A673 (cell line): ENCODE data around the gene TBC1D5.

Source experiments
- EZH2 ChIP-seq: fragments of 200-600 bp; sonication (generic); IDR thresholded peaks from 2 replicates; pipeline ENCODE4 v1.6.1; 2017; ENCODE audit warnings: borderline replicate concordance, low read depth, mild to moderate bottlenecking, mixed read lengths, antibody characterized with exemption, low read length; ENCODE audit not compliant: poor library complexity, severe bottlenecking
- TF ChIP-seq, protein P1 (sequence below): fragments of 300-800, 200-600 bp; sonication (generic); conservative IDR thresholded peaks from 2 replicates; pipeline ENCODE4 v1.5.1; 2017; ENCODE audit warnings: low read depth, mild to moderate bottlenecking, antibody characterized with exemption, low read length, moderate library complexity, mixed read lengths

DNA sequence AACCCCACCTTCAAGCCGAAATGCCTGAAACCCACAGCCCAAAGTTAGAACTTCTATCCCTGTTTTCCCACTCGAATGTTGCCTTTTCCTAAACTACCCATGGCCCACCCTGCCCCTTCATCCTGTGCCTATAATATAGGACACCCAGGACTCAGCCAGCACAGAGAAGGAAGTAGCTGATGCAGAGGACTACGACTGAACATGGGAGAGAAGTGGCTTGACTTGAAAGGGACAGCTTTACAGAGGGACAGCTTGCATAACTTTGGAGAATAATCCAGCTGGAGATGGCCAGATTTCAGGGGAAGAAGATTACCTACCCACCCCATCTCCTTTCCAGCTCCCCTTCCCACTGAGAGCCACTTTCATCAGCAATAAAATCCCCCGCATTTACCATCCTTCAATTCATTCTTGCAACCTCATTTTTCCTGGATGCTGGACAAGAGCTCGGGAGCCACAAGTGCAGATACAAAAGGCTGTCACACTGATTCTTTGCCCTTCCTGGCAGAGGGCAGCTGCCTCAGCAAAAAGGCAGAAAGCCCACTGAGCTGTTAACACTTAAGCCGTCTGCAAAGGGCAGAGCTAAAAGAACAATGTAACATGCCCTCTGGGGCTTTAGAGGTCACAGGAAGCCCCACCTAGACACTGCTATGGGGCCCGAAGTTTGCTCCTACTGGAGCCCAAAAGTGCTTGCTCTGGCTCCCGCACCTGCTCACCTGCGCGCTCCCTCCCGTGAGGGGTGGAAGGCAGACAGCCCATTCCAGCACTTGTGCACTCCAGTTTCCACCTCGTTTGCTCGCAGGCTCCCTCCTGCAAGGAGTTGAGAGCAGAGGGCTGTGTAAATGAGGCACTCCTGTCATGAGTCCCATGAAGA, 224.0 kb downstream of the TBC1D5 start:
- TF ChIP-seq, protein P1, sequence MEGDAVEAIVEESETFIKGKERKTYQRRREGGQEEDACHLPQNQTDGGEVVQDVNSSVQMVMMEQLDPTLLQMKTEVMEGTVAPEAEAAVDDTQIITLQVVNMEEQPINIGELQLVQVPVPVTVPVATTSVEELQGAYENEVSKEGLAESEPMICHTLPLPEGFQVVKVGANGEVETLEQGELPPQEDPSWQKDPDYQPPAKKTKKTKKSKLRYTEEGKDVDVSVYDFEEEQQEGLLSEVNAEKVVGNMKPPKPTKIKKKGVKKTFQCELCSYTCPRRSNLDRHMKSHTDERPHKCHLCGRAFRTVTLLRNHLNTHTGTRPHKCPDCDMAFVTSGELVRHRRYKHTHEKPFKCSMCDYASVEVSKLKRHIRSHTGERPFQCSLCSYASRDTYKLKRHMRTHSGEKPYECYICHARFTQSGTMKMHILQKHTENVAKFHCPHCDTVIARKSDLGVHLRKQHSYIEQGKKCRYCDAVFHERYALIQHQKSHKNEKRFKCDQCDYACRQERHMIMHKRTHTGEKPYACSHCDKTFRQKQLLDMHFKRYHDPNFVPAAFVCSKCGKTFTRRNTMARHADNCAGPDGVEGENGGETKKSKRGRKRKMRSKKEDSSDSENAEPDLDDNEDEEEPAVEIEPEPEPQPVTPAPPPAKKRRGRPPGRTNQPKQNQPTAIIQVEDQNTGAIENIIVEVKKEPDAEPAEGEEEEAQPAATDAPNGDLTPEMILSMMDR, result no peak
- TF ChIP-seq EZH2, result no peak
